Measurements from ENCODE around the gene ITPRIPL2.

The ITPRIPL2 gene

DNA sequence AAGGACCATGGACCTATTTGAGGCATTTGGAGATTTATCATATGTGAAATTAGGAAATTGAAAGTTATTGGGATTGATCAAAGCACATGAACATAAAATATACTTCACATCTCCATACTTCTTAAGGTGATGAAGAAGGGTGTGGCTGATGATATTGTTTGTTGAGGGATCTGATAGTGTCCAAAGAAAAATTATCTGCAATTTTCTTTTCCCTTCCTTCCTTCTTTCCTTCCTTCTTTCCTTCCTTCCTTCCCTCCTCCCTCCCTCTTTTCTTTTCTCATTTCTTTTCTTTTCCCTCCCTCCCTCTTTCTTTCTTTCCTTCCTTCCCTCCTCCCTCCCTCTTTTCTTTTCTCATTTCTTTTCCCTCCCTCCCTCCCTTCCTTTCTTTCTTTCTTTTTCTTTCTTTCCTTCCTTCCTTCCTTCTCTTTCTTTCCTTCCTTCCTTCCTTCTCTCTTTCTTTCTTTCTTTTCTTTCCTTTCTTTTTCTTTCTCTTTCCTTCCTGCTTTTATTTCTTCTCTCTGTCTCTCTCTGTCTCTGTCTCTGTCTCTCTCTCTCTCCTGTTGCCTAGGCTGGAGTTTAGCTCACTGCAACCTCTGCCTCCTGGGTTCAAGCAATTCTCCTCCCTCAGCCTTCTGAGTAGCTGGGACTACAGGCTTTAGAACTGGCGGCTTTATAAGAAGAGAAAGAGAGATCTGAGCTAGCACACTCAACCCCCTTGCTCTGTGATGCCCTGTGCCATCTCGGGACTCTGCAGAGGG is 20.9 kb upstream of the ITPRIPL2 start:
- intact Hi-C loops (cut with DNase I) = no loop called here
- no peak for DNase-seq

DNA sequence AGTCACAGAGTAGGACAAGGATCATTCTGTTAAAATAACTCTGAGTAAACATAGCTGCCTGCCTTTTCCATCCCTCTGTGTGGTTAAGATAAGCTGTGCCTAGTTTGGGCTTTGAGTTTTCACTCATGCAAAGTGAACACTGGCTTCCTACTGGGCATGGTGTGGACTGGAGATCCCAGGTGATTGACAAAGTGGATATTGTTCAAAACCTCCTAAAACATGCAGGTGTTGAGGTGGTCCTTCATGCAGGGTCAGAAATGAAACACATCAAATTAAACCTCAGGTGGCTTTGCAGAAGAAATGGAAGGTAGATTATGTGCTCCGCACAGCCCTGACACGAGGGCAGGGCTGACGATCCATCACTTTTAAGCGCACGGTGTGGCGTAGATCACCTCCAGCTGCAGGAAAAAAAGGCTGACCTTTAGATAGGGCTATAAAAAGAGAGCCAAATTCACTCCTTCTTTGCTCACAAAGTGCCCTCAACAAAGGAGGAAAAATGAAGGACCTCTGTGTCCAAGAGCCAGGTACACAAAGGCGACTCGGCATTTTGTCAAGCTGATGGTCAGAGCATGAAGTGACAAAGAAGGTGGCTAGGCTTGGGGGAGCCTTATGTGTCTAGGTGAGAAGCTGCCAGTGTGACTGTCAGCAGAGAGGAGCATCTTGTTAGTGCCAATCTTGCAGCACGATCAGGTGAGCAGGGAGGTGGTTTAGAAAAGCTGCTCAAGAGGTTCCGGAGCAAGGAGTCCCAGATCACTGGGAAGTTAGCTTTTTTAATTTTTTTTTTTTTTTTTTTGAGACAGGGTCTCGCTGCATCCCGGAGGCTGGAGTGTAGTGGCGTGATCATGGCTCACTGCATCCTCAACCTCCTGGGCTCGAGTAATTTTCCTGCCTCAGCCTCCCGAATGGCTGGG is 19.9 kb upstream of the ITPRIPL2 start:
- no peak for DNase-seq
- intact Hi-C loops (cut with DNase I) = no loop called here

DNA sequence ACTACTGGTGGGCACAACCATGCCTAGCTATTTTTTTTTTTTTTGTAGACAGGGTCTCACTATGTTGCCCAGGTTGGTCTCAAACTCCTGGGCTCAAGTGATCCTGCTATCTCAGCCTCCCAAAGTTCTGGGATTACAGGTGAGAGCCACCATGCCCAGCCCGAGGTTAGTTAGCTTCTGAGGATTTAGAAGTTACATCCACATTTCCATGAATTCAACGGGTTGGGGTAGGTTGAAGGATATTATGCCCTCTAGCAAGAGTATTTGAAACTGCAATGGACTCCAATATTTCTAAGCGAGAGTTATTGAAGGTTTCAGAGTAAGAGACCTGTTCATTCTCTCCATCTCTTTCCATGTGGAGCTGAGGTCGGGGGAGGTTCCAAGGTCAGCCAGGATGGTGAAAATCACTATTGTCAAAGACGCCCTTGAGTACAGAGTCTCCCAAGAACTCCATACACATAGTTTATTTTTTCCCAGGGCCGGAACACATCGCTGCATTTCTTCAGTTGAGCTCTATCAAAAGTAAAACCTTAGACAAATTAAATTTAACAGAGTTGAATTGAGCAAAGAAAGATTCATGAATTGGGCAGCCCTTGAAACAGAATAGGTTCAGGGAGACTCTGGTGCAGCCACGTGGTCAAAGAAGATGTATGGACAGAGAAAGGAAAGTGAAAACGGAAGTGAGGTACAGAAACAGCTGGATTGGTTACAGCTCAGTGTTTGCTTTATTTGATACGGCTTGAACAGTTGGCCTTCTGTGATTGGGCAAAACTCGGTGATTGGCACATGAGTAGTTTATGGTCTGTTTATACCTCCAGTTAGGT is 19.0 kb upstream of the ITPRIPL2 start:
- intact Hi-C loops (cut with DNase I) = no loop called here
- DNase-seq = no peak

DNA sequence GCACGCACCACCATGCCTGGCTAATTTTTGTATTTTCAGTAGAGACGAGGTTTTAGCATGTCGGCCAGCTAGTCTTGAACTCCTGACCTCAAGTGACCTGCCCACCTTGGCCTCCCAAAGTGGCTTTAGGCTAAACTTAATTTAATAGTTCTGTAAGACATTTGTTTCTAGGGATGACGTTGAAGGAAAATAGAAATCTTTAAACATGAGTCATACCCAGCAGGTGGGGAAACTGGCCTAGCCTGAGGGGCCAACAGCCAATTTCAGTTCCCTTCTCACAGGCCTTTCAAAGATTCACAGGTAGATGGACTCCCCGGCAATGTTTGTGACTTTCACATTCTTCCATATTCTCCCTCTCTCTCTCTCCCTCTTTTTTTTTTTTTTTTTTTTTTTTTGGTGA is 18.1 kb upstream of the ITPRIPL2 start:
- intact Hi-C loops (cut with DNase I) = no loop called here
- DNase-seq = no peak

DNA sequence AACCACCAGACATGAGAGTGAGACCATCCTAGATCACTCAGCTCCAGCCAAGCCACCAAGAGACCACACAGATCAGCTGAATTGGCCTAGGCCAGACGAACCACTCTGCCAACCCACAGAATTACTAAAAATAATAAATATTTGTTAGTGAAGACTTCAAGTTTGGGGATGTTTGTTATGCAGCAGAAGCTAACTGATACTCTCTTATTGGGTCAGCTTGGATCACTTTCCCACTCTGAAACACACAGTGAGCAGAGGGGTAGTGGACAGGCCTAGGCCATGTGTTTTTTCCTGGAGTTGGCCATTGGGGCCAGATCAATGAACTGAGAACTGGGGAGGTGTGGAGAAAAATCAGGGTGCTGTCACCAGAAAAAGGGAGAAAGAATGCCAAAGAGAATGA is 15.6 kb upstream of the ITPRIPL2 start:
- no peak for DNase-seq
- intact Hi-C loops (cut with DNase I) = no loop called here

DNA sequence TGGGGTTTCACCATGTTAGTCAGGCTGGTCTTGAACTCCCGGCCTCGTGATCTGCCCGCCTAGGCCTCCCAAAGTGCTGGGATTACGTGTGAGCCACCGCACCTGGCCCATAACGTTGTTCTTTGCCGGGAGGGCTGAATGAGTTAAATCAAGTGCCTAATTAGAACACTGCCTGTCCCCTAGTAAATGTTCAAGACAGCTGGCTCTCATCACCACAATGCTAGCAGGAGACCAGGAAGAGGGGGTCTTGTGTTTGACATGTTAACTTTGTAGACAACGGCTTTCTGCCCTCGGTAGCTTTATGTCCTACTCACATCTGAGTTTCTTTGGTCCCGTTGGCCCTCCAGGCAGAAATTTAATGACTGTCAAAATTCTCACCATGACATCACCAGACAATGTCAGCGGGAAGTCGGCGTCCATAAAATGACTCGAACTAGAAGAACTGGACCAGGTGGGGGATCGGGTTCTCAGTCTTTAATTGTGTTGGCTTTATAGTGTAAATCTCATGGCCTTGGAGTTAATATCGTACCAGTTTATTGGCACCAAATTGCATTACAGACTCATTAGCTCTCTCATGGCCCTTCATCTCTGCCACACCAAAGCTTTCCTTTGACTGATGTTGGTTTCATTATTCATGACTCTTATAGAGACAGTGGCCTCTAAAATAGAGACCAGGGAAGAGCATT is 11.4 kb upstream of the ITPRIPL2 start:
- no peak for DNase-seq
- intact Hi-C loops (cut with DNase I) = no loop called here

DNA sequence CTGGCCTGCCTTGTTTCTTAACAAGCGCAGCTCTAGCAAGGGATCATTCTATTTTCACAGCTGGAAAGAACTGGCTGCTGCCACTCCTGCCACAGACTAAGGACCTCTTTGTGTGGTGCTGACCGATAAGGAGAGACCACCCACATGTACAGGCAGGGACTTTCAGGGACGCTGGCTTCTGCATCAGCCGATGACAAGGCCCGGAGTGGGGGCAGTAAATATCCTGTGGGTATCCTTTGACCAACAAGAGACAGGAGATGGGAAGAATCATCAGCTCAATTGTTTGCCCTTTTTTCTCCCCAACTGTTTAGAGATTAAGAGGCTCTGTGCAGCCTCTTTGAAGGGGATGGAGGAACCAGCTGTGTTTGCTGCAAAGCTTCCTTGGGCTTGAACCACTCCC is 9.2 kb upstream of the ITPRIPL2 start:
- no peak for DNase-seq
- intact Hi-C loops (cut with DNase I) = no loop called here

DNA sequence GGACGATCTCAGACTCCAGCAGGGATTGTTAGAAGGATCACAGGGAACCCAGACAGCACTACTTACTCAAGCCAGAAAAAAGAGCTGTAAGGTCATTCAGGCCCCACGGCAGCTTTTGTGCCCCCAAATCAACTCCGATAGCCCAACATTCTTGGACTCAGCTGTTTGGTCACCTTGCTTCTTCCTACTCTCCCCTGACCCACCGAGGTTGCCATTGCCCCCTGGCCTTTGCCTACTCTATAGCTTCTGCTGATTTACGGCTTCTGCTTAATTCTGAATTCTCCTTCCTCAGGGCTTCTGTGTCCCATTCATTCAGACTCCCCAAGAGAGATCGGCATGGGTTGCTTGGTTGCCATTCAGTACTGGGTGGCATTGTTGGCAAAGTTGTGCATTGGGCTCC is 8.6 kb upstream of the ITPRIPL2 start:
- DNase-seq = no peak
- intact Hi-C loops (cut with DNase I) = no loop called here

DNA sequence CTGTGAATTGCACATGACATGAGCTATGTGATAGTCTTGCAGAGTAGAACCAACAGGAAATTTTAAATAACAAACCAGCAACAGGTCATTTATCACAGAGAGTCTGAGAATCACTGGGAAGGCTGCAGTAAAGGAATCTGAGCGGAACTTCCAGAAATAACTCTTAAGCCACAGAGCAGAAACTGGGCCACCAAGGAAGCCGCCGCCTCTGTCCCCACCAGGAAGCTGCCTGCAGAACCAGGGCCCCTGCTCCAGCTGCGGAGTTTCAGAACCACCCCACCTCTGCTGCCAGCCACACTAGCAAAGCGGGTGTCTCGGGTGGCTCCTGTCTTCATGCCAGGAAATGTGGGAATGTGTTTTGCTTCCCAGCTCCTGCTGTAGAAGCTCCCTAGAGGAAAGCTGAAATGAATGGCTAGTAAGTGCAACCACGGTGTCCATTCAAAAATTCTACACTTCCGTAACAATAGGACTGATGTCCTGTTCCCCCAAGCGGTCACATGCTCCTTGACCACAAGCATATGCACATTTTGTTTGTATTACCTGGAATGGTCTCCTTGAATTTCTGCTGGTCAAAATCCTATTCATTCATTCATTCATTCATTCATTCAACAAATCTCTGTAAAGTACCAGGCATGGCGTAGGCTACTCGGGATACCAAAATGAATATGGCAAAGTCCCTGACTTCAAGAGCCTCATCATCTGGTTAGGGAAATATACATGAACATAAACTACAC is 7.7 kb upstream of the ITPRIPL2 start:
- intact Hi-C loops (cut with DNase I) = no loop called here
- peak in 4 of 10 donors; percentile 12 to 86 (median 52) for DNase-seq

DNA sequence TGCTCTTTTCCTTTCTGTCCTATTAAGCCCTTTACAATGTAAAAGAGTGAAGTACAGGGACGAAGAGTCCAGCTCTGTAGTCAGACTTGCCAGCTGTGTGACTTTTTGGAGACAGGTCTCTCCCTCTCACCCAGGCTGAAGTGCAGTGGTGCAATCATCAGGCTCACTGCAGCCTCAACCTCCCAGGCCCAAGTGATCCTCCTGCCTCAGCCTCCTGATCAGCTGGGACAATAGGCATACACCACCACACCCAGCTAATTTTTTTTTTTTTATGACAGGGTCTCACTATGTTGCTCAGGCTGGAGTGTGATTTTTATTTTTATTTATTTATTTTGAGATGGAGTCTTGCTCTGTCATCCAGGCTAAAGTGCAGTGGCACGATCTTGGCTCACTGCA is 7.1 kb upstream of the ITPRIPL2 start:
- DNase-seq = no peak
- intact Hi-C loops (cut with DNase I) = no loop called here

DNA sequence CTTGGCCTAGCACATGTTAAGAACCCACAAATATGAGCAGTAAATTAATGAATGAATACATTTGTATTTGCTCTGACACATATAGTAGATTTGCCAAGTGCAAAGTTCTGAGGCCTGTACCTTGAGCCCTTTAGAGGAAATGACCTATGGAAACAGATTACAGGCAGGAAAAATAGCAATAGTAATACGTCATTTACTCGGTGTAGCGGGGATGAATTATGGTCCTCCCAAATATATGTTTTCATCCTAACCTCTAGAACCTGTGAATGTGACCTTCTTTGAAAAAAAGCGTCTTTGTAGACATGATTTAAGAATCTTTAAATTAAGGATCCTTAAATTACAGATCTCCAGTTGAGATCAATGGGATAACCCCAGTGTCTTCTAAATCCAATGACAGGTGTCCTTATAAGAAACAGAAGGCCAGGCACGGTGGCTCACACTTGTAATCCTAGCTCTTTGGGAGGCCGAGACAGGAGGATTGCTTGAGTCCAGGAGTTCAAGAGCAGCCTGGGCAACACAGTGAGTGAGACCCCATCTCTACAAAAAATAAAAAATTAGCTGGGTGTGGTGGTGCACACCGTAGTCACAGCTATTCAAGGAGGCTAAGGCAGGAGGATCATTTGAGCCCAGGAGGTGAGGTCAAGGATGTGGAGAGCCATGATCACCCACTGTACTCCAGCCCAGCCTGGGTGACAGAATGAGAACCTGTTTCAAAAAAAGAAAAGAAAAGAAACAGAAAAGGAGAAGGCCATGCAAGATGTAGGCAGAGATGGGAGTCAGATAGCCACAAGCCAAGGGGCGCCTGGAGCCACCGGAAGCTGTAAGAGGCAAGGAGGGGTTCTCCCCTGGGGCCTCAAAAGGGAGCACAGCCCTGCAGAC is 5.1 kb upstream of the ITPRIPL2 start:
- intact Hi-C loops (cut with DNase I) = no loop called here
- no peak for DNase-seq

DNA sequence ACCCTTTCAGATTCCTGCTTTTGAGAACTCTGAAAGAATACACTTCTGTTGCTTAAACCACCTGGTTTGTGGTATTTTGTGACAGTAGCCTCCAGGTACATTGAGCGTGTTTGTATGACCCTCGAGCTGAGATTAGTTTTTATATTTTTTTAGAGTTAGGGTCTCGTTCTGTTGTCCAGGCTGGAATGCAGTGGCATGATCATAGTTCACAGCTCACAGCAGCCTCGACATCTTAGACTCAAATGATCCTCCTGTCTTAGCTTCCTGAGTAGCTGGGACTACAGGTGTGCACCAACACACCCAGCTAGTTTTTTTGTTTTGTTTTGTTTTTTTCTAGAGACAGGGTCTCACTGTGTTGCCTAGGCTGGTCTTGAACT is 4.5 kb upstream of the ITPRIPL2 start:
- no peak for DNase-seq
- intact Hi-C loops (cut with DNase I) = no loop called here

DNA sequence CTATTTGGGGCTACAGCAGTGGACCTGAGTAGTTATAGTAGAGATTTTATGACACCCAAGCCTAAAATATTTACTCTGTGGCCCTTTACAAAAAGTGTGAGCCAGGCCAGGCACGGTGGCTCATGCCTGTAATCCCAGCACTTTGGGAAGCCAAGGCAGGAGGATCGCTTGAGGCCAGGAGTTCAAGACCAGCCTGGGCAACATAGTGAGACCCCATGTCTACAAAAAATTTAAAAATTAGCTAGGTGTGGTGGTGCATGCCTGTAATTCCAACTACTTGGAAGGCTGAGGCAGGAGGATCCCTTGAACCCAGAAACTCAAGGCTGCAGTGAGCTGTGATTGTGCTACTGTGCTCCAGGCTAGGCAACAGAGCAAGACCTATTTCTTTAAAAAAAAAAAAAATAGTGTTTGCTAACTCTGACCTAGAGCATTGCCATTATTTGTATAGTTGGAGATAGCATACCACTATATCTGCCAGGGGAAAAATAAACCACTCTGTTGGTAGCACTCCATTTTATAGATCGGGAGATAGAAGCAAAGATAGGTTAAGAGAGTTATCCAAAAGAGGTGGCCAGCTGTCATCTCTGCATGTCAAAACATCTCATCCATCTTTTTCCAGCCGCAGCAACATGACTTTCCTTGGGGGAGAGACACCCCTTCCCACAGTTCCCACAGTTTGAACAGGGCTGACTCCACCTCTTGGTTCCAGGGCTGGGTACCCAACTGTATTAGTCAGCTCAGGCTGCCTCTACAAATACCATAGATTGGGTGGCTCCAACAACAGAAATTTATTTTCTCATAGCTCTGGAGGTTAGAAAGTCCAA is 3.0 kb upstream of the ITPRIPL2 start:
- intact Hi-C loops (cut with DNase I) = loop anchor here (10.0 kb wide), 1 partner anchor 54 kb away; the partner anchor contains the start of gene SYT17
- DNase-seq = no peak

DNA sequence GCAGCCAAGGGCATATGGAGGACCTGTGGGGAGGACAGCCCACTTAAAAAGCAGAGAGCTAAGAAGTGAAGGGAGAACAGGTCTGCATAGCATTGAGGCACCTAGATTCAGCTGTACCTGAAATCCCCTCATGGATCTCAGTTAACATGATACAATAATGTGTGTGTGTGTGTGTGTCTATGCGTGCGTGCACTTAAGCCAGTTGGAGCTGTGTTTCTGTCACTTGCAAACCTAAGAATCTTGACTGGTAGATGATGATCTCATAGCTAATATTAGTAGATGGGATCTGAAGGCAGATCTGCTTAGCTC is 1.7 kb upstream of the ITPRIPL2 start:
- DNase-seq = no peak
- intact Hi-C loops (cut with DNase I) = loop anchor here (10.0 kb wide), 1 partner anchor 53 kb away; the partner anchor contains the start of gene SYT17

DNA sequence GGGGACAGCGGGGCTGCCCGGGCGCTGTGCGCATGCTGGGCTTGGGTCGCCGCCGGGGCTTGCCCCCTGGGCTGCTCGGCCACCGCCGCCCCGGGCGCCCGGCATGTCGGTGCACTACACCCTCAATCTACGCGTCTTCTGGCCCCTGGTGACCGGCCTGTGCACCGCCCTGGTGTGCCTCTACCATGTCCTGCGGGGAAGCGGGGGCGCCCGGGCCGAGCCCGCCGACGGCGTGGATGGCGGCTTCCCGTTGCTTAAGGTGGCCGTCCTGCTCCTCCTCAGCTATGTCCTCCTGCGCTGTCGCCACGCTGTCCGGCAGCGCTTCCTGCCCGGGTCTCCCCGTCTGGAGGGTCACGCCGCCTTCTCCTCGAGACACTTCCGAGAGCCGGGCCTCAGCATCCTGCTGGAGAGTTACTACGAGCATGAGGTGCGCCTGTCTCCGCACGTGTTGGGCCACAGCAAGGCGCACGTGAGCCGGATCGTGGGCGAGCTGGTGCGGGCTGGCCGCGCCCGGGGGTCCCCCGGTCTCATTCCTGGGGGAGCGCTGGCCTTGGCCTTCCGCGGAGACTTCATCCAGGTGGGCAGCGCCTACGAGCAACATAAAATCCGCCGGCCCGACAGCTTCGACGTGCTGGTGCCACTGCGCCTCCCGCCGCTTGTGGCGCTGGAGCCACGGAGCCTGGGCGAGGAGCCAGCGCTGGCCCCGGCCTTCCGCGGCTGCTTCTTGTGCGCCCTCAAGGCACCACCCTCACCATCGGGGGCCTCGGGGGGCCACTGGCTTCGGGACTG is 789 bp downstream of the ITPRIPL2 start:
- intact Hi-C loops (cut with DNase I) = loop anchor here (10.0 kb wide), 1 partner anchor 50 kb away; the partner anchor contains the start of gene SYT17
- DNase-seq = peak in 3 of 10 donors; percentile 13 to 71 (median 21)

DNA sequence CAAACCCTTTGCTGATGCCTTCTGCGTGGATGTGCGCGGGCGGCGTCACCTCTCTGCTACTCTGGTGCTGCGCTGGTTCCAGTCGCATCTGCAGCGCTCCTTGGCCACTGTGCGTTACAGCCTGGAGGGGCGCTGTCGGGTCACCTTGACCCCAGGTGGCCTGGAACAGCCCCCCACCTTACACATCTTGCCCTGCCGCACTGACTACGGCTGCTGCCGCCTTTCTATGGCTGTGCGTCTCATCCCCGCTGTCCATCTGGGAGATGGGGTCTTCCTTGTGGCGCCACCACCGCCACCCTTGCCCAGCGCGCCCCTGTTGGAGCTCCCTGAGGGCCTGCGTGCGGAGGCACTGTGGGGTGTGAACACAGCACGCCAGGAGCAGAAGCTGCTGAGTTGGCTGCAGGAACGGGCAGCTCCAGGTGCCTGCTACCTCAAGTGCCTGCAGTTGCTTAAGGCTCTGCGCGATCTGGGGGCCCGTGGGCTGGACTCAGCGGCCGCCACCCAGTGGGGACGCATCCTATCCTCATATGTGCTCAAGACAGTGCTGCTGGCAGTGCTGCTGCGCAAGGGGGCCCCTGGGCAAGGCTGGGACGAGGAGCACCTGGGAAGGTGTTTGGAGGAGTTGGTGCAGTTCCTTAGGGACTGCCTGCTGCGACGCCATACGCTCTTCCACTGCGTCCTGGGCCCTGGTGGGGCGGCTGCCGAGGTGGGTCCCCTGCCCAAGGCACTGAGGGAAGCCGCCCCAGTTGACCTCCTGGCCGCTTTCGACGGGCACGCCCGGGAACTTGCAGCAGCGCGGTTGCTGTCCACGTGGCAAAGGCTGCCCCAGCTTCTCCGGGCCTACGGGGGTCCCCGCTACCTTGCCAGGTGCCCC is 1.6 kb downstream of the ITPRIPL2 start:
- intact Hi-C loops (cut with DNase I) = loop anchor here (10.0 kb wide), 1 partner anchor 49 kb away; the partner anchor contains the start of gene SYT17
- no peak for DNase-seq

Data from posterior cingulate gyrus (tissue), 11 donors.